Measurements from ENCODE around the gene TBC1D4. TPM values are rescaled to one million over a fixed set of nuclear protein-coding genes. Genes with fewer than 3 reads are reported as not detected.

TBC1D4 gene
- polyA plus RNA-seq, 12 donors: 10.6 to 23.7 (median 18.7) TPM; not detected in 1

DNA sequence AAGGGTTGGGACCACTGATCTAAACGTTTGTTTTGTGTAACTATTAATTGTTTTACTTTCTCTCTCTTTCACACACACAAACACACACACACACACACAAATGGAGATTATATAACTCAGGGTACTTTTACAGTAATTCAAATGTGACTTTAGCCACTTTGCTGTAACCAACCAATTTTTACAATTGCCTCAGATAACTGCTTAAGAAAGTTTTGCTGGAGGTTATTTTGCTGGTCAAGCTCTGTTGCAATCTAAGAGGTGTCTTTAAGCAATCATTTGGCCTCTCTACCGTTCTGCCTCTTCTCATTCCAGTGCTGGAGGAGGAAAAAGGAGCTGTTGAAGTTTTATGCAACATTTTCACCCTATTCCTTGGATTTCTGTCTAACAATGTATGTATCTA is 63.0 kb downstream of the TBC1D4 start:
- DNase-seq: no peak

GRCh38 chr13:75418186-75418843 is 63.7 kb downstream of the TBC1D4 start:
- no peak for DNase-seq

- no peak for DNase-seq
These were observed 64.3 kb downstream of the TBC1D4 start for GRCh38 chr13:75417656-75418055.

GRCh38 chr13:75417012-75417384 is 65.0 kb downstream of the TBC1D4 start:
- DNase-seq: no peak

DNA sequence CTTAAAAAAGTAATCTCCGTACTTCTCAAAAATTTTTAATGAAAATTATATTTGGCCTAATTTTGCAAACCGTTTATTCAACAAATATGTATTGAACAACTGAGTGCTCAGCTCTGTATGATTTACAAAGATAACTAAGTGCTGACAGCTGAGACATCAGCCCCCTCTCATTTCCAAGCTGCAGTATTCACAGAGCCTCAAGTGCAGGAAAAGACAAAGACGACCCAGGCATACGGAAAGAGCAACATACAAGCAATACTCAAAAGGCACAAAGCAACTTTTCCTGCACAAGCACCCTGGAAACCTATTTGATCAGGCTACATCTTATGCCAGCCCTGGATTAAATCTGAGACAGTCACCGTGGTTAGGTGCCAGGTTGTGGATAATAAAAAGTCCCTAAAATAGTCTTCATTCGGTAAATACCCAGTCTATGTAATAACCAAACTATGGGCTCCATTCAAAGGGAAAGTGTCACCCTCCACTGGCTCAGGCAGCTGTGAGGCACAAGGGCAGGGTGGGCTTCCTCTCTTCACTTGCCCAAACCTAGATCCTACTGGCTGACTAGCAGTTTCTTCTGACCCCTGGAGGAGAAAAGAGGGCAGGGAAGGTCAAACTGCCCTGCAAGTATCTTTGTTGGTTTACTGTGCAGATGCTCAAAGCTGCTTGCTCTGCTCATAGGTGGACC is 65.5 kb downstream of the TBC1D4 start:
- no peak for DNase-seq

GRCh38 chr13:75415694-75416093 is 66.3 kb downstream of the TBC1D4 start:
- DNase-seq: no peak

DNA sequence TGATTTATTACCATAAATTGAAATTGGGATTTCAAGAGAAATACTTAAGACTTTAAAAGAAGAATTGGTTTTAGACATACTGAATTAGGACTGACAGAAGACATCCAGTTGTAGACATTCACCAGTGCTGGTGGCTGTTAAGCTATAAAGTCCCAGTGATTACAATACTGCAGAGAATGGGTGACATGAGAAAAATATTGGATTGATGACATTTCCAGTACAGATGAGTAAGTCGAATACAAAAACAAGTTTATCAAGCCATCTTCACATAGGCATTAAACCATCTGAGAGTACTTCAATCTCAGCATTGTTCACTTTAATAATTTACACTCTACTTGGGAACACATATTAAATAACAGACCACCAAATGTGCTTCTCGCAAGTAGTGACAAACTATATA is 66.8 kb downstream of the TBC1D4 start:
- no peak for DNase-seq

DNA sequence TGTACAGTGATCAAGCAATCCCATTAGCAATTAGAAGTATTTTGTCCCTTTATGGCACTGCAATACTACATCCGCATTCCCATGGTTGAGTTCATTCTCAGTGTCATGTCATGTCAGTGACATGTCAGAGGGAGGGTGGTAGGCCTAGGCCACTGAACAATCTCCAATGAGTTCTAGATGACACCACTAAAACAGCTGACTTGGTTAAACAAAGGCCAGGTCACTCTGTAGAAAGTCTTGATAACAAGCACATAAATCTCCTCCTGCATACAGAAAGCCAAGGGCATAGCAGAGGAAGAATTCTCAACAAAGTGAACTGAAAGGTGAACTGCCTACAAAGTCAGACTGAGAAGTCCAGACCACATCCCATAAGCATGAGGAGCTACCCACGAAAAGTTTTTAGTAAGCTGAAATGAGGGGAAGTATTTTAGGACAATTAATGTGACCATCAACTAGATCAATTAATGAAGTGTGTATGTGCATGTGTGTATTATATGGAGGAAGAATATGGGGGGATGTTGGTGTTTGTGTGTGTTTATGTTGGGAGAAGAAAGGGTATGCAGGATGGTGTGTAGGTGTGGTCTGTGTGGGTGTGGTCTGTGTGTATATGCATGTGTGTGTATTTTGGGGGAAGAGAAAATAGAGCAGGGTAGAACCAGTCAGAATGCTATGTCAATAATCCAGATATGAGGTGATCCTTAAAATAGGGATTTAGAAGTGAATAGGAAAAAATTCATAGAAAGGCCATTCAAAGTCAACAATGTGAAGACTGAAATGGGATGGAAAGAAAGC is 67.7 kb downstream of the TBC1D4 start:
- DNase-seq: no peak

GRCh38 chr13:75411924-75412537 is 69.9 kb downstream of the TBC1D4 start:
- DNase-seq: no peak

- no peak for DNase-seq
These were observed 71.8 kb downstream of the TBC1D4 start for GRCh38 chr13:75410207-75410606.

GRCh38 chr13:75407998-75408397 is 74.0 kb downstream of the TBC1D4 start:
- DNase-seq: no peak

- DNase-seq: no peak
These were observed 74.5 kb downstream of the TBC1D4 start for GRCh38 chr13:75407473-75407872.

DNA sequence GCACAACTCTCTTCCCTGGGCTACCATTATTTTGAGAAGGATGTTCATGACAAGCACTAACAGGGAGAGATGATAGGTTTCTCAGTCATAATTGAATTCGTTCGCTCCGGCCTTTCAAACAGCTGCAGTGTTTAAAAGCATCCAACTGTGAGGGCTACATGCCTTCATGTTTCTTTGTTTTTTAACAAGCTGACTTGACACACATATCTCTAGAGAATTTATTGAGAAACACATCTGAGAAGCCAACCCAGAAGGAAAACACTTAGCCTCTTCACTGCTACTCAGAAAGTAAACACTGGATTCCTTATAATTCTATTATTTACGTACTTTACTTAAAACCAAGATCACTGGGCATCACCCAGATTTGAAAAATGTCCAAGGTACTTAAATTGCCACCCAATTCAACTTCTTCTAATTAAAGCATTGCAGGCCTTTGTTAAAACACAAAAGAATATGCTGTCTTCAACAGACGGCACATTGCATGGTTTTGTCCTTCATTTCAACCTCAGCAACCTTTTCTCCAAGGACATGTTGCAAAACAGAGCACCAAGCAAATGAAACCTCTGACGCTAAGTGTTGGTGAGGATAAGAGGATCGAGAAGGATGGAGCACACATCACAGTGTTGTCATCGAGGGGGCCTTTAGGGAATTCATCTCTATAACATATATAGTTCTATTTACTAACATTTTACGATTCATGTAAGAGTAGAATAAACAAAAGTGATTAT is 75.8 kb downstream of the TBC1D4 start:
- peak; percentile 19 for DNase-seq

DNA sequence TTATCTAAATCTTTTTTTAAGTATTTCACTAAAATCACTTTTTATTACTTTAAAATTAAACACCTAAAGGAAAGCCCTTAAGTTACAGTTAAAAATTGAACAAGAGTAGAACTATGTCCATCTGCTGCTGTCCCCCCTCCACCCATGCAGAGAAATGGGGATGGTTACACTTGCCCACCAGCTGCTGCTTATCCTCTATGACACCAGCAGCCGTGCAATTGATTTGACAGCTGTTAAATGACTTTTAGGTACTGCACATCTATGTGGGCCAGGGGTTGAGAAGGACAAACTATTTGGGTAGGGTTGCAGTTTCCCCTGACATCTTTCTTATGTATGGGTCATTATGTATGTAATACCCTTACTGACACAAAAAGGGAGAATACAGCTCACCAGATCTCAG is 77.2 kb downstream of the TBC1D4 start:
- no peak for DNase-seq

DNA sequence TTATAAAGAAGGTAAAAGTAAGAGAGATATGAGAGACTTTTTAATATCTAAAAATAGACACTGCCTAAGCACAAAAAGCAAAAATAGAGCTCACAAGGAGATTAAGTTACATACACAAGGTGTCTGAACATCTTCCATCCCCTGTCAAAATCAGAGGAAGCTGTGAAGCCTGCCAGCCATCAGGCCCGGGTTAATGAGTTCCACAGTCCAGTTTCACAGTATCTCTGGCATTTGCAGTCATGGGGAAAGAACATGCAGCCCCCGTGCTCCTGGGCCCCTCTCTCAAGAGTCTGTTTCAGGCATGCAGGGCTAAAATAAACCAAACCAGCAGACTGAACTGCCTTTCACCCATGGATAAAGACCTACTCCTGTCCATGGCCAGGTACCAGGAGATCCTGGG is 79.2 kb downstream of the TBC1D4 start:
- peak; percentile 12 for DNase-seq

DNA sequence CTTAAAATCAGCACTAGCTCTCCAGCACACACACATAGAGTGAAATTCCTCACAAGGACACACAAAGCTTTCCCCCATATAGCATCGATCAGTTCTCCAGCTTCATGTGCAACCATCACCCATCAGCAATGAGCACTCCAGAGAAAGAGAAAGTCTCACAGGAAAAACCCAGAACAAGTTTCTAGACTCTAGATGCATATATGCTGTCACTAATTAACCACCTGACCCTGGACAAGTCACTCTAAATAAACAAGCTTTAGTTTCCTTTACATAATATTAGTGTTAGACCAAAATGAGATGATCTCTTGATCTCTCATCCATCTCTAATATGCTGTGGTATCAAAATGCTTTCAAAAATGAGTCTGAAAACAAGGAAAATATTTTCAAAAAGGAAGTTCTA is 81.2 kb downstream of the TBC1D4 start:
- DNase-seq: no peak

DNA sequence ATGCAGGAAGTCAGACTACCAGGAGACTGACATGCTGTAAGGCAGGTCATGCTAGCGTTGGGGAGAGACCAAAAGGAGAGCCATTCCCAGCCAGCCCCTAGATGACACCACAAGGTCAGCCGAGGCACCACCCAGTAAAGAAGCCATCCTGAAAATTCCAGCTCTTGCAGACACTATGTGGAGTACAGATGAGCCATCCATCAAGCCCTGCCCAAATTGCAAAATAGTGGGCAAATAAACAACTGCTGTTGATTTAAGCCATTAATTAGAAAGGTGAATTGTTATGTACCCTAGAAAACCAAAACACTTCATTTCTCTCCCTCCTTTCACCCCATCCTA is 82.1 kb downstream of the TBC1D4 start:
- DNase-seq: no peak

DNA sequence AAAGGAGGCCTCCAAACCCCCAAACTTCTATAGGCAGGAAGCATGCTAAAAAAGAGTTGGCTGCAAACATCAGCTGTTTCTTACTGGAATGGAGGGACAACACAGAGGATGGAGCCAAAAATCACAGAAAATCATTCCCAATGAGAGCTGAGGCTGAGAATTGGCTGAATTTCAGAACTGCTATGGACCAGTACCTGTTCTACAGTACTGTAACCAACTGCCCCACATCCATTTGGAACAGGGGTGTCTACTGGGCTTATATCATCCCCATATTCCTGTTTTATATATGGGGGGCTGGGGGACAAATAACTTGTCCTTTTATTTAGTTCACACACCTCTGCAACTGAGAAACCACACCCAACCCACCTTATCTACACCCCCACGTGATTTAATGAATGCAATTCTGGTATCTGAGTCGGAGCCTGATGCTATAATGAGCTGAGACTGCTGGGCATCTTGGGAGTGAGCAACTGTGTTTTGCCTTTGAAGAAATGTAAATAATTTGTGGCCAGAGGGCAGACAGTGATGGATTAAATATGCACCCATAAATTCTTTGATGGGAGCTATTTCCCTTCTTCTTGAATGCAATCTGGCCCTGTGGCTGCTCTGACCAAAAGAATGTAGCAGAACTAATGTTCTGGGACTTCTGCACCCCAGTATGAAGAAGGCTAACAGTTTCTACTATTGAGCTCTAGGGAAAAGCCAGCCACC is 82.6 kb downstream of the TBC1D4 start:
- no peak for DNase-seq

DNA sequence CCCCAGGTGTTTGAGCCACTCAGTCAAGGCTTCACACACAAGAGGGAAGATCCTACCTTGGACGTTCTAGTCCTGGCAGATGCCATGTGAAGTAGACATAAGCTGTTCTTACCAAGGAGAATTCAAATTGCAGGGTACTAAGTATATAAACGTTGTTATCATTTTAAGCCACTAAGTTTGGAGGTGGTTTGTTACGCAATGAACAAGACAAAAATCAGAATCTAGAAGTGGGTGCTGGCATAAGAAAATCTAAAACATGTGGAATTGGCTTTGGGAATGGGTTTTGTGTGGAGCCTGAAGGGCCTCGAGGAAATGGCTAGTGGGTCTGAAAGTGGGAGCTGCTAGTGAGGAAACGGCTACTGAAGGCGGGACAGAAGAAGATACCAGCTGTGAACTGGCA is 83.9 kb downstream of the TBC1D4 start:
- no peak for DNase-seq

GRCh38 chr13:75395901-75396300 is 86.1 kb downstream of the TBC1D4 start:
- no peak for DNase-seq

GRCh38 chr13:75395066-75395465 is 86.9 kb downstream of the TBC1D4 start:
- no peak for DNase-seq
